ENCODE measurements around the gene YPEL3. TPM values are rescaled to one million over a fixed set of nuclear protein-coding genes. Genes with fewer than 3 reads are reported as not detected.

YPEL3 gene
- total RNA-seq, 2 donors from 2014 or later = 69.2 to 105 TPM

DNA sequence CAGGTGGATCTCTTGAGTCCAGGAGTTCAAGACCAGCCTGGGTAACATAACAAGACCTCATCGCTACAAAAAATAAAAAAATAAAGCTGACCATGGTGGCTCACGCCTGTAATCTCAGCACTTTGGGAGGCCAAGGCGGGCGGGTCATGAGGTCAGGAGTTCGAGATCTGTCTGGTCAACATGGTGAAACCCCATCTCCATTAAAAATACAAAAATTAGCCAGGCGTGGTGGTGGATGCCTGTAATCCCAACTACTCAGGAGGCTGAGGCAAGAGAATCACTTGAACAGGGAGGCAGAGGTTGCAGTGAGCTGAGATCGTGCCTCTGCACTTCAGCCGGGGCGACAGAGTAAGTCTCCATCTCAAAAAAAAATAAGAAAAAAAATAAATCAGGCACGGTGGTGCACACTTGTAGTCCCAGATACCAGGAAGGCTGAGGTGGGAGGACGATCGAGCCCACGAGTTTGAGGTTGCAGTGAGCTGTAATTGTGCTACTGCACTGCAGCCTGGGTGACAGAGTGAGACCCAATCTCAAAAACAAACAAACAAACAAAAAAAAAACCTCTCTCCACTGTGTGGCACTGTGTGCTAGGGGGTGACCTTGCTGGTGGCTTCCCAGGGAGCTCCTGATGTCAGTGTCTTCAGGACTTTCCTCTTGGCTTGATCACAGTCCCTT is 46.8 kb upstream of the YPEL3 start:
- H3K27ac ChIP-seq = no peak overlapping the region
- ATAC-seq (ENCODE audit: insufficient number of reproducible peaks, low FRiP score, low read depth) = no peak
- H3K4me3 ChIP-seq = no peak overlapping the region
- no peaks in the 10 kb centered on the region for H3K27me3 ChIP-seq (replicated peaks; ENCODE audit: insufficient read depth)
- no peaks in the 10 kb centered on the region for H3K36me3 ChIP-seq
- no peaks in the 10 kb centered on the region for H3K4me1 ChIP-seq (ENCODE audit: control insufficient read depth in 1 of 2, low read depth in 2 of 2)
- no peak for DNase-seq (ENCODE audit: low spot score)
- no peaks in the 10 kb centered on the region for H3K9me3 ChIP-seq
- TF ChIP-seq, protein P1, sequence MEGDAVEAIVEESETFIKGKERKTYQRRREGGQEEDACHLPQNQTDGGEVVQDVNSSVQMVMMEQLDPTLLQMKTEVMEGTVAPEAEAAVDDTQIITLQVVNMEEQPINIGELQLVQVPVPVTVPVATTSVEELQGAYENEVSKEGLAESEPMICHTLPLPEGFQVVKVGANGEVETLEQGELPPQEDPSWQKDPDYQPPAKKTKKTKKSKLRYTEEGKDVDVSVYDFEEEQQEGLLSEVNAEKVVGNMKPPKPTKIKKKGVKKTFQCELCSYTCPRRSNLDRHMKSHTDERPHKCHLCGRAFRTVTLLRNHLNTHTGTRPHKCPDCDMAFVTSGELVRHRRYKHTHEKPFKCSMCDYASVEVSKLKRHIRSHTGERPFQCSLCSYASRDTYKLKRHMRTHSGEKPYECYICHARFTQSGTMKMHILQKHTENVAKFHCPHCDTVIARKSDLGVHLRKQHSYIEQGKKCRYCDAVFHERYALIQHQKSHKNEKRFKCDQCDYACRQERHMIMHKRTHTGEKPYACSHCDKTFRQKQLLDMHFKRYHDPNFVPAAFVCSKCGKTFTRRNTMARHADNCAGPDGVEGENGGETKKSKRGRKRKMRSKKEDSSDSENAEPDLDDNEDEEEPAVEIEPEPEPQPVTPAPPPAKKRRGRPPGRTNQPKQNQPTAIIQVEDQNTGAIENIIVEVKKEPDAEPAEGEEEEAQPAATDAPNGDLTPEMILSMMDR (IDR thresholded peaks at IDR 0.05) = no peak

DNA sequence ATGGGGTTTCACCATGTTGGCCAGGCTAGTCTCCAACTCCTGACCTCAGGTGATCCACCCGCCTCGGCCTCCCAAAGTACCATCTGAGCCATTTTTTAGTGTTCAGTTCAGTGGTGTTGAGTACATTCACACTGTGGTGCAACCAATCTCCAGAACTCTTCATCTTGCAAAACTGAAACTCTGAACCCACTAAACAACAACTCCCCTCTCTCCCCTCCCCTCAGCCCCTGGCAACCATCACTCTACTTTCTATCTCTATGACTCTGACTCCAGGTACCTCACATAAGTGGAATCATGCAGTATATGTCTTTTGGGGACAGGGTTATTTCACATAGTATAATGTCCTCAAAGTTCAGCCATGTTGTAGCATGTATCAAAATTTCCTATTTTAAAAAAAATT is 45.7 kb upstream of the YPEL3 start:
- Histone ChIP-seq H3K27ac (no peak overlapping the region), H3K9me3 (no peaks in the 10 kb centered on the region), H3K4me3 (no peak overlapping the region), H3K4me1 (ENCODE audit: control insufficient read depth in 1 of 2, low read depth in 2 of 2) (no peaks in the 10 kb centered on the region), H3K27me3 (replicated peaks; ENCODE audit: insufficient read depth) (no peaks in the 10 kb centered on the region), H3K36me3 (no peaks in the 10 kb centered on the region)
- TF ChIP-seq, protein P1 (IDR thresholded peaks at IDR 0.05) = no peak
- DNase-seq (ENCODE audit: low spot score) (no peak), ATAC-seq (ENCODE audit: insufficient number of reproducible peaks, low FRiP score, low read depth) (no peak)

DNA sequence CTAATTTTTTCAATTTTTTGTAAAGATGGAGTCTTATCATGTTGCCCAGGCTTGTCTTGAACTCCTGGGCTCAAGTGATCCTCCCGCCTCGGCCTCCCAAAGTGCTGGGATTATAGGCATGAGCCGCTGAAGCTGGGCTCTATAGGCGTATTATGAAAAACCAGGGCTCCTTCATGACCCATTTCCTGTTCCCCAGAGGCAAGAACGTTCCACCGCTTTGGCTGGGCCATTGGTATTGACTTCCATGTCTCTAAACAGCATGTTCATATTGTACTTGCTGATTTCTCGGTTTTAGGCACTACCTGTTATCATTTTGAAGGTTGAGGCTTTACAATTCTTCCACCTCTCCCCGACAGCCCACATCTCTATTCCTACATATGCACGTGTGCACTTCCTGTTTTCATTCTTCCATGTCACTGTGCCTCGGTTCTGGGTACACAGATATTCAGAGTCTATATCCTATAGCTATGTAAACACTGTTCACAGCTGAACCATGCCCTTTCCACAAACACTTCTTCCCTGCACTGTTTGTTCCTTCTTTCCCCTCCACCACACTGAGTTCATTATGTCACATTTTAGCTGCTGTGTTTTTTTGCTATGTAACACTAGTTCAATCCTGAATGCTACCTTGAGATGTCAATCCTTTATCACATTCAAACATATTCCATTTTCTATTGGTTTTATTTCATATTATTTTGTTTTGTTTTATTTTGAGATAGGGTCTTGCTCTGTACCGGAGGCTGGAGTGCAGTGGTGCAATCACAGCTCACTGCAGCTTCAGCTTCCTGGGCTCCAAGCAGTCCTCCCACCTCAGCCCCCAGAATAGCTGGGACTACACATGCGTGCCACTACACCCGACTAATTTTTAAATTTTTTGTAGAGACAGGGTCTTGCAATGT is 43.8 kb upstream of the YPEL3 start:
- H3K27me3 ChIP-seq (replicated peaks; ENCODE audit: insufficient read depth) = no peaks in the 10 kb centered on the region
- H3K4me3 ChIP-seq = no peak overlapping the region
- H3K36me3 ChIP-seq = no peaks in the 10 kb centered on the region
- no peak overlapping the region for H3K27ac ChIP-seq
- H3K4me1 ChIP-seq (ENCODE audit: control insufficient read depth in 1 of 2, low read depth in 2 of 2) = no peaks in the 10 kb centered on the region
- no peak for DNase-seq (ENCODE audit: low spot score)
- ATAC-seq (ENCODE audit: insufficient number of reproducible peaks, low FRiP score, low read depth) = no peak
- TF ChIP-seq, protein P1 (IDR thresholded peaks at IDR 0.05) = no peak
- no peaks in the 10 kb centered on the region for H3K9me3 ChIP-seq

DNA sequence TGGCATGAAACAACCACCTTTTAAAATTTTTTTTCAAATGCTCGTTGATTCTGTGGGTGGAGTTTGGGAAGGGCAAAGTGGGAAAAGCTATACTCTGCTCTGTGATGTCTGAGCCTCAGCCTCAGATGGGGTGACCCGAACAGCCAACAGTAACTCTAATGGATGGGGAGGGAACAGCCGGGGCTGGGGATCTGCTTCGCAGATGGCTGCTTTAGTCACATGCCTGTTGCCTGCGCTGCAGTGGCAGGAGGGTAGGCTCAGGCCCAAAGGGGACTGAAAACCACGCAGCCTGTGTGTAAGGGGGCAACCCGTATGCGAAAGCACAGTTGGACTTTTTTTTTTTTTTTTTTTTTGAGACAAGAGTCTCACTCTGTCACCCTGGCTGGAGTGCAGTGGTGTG is 41.9 kb upstream of the YPEL3 start:
- H3K9me3 ChIP-seq = no peaks in the 10 kb centered on the region
- H3K27ac ChIP-seq = no peak overlapping the region
- H3K36me3 ChIP-seq = no peaks in the 10 kb centered on the region
- TF ChIP-seq, protein P1 (IDR thresholded peaks at IDR 0.05) = no peak
- H3K4me3 ChIP-seq = no peak overlapping the region
- H3K27me3 ChIP-seq (replicated peaks; ENCODE audit: insufficient read depth) = no peaks in the 10 kb centered on the region
- H3K4me1 ChIP-seq (ENCODE audit: control insufficient read depth in 1 of 2, low read depth in 2 of 2) = no peaks in the 10 kb centered on the region
- DNase-seq (ENCODE audit: low spot score) = no peak
- no peak for ATAC-seq (ENCODE audit: insufficient number of reproducible peaks, low FRiP score, low read depth)

DNA sequence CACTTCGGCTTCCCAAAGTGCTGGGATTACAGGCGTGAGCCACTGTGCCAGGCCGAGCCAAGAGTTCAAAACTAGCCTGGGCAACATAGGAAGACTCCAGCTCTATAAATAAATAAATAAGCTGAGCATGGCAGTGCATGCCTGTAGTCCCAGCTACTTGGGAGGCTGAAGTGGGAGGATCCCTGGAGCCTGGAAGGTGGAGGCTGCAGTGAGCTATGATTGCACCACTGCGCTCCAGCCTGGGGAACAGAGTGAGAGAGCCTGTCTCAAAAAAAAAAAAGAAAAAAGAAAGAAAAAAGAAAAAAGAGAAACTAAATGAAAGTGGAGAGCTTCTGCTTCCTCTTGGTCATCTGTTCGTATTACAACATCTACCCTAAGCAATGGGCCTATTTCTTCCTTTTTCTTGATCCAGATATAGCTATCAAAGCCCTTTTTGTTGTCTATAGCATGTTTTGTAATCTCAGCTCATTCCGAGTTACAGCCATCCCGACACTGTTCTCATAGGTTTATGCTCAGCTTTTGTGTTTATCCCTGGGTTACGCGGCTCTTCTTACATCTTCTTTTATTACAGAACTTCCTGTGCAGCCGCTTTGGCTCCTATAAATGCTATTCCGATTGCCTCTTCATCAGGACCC is 41.1 kb upstream of the YPEL3 start:
- Histone ChIP-seq H3K36me3 (no peaks in the 10 kb centered on the region), H3K27me3 (replicated peaks; ENCODE audit: insufficient read depth) (no peaks in the 10 kb centered on the region), H3K4me3 (no peak overlapping the region), H3K27ac (no peak overlapping the region), H3K4me1 (ENCODE audit: control insufficient read depth in 1 of 2, low read depth in 2 of 2) (no peaks in the 10 kb centered on the region), H3K9me3 (no peaks in the 10 kb centered on the region)
- TF ChIP-seq, protein P1 (IDR thresholded peaks at IDR 0.05) = no peak
- DNase-seq (ENCODE audit: low spot score) (no peak), ATAC-seq (ENCODE audit: insufficient number of reproducible peaks, low FRiP score, low read depth) (no peak)

Data from thoracic aorta (tissue), 2 donors.